Measurements from ENCODE around the gene CDH15. TPM values are rescaled to one million over a fixed set of nuclear protein-coding genes. Genes with fewer than 3 reads are reported as not detected.
A peak's percentile ranks its signal among the peaks of the same experiment; 100 is the strongest.

Gene CDH15
- total and polyA plus RNA-seq, 2 of the 13 experiments (the other 11 are each of a cell fraction or from before 2014, with no cell fraction given), result 0.74 to 2.2 TPM

DNA sequence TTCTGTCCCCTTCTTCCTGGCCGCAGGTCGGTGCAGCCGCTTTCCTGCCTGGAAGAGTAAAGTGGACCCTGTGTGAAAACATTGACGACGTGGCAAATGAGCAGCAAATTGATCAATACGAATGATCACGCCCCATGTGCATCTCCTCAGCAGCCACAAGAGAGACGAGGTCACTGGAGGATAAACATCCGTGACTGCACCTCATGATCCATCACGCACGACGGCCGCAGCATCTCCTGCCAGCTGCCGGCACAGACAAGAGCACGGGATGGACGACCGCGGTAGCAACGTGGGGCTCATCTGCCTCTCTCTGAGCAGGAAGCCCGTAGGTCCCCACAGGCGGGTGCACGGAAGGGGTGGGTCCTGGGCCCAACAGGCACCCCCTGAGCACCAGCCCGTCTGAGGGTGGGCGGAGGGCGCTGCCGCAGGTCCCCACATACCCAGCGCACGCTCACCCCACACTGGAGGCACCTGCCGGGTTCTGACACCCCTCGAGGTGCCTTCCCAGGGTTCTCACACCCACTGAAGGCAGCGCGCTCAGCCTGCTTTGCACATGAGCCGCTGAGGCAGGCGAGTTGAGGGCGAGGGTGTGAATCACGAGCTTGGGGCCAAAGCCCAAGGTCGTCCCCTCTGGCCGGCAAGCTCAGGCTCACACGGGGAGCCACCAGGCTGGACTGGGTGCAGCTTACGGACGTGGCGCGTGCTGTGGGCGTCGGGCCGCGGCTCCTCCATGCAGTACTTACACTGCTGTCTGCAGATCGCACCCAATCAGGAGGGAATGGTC is 12.3 kb upstream of the CDH15 start (continued):
- TF ChIP-seq, protein P1, sequence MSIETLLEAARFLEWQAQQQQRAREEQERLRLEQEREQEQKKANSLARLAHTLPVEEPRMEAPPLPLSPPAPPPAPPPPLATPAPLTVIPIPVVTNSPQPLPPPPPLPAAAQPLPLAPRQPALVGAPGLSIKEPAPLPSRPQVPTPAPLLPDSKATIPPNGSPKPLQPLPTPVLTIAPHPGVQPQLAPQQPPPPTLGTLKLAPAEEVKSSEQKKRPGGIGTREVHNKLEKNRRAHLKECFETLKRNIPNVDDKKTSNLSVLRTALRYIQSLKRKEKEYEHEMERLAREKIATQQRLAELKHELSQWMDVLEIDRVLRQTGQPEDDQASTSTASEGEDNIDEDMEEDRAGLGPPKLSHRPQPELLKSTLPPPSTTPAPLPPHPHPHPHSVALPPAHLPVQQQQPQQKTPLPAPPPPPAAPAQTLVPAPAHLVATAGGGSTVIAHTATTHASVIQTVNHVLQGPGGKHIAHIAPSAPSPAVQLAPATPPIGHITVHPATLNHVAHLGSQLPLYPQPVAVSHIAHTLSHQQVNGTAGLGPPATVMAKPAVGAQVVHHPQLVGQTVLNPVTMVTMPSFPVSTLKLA (IDR thresholded peaks at IDR 0.05), result no peak
- TF ChIP-seq ZNF7 (CRISPR knock-in tag; IDR thresholded peaks at IDR 0.05), result no peak
- 0 out of 2 replicates have a peak, but pooled peaks have one; percentile 57 for TF ChIP-seq ZNF484 (CRISPR knock-in tag; IDR thresholded peaks at IDR 0.05; ENCODE audit: borderline replicate concordance, low read depth)
- no peak for TF ChIP-seq MAZ (IDR thresholded peaks at IDR 0.05; ENCODE audit: borderline replicate concordance, low read depth, low read length)
- peak; percentile 69; the same call in 1 of the 2 replicates for TF ChIP-seq MAZ (CRISPR knock-in tag; IDR thresholded peaks at IDR 0.05; ENCODE audit: low read depth)
- TF ChIP-seq, protein P2, sequence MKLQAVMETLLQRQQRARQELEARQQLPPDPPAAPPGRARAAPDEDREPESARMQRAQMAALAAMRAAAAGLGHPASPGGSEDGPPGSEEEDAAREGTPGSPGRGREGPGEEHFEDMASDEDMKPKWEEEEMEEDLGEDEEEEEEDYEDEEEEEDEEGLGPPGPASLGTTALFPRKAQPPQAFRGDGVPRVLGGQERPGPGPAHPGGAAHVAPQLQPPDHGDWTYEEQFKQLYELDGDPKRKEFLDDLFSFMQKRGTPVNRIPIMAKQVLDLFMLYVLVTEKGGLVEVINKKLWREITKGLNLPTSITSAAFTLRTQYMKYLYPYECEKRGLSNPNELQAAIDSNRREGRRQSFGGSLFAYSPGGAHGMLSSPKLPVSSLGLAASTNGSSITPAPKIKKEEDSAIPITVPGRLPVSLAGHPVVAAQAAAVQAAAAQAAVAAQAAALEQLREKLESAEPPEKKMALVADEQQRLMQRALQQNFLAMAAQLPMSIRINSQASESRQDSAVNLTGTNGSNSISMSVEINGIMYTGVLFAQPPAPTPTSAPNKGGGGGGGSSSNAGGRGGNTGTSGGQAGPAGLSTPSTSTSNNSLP (IDR thresholded peaks at IDR 0.05; ENCODE audit: low read depth, low read length), result no peak
- TF ChIP-seq, protein P3, sequence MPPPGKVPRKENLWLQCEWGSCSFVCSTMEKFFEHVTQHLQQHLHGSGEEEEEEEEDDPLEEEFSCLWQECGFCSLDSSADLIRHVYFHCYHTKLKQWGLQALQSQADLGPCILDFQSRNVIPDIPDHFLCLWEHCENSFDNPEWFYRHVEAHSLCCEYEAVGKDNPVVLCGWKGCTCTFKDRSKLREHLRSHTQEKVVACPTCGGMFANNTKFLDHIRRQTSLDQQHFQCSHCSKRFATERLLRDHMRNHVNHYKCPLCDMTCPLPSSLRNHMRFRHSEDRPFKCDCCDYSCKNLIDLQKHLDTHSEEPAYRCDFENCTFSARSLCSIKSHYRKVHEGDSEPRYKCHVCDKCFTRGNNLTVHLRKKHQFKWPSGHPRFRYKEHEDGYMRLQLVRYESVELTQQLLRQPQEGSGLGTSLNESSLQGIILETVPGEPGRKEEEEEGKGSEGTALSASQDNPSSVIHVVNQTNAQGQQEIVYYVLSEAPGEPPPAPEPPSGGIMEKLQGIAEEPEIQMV (CRISPR knock-in tag; IDR thresholded peaks at IDR 0.05; ENCODE audit: low read depth), result peak; percentile 62; the same call in 1 of the 2 replicates
- TF ChIP-seq, protein P4, sequence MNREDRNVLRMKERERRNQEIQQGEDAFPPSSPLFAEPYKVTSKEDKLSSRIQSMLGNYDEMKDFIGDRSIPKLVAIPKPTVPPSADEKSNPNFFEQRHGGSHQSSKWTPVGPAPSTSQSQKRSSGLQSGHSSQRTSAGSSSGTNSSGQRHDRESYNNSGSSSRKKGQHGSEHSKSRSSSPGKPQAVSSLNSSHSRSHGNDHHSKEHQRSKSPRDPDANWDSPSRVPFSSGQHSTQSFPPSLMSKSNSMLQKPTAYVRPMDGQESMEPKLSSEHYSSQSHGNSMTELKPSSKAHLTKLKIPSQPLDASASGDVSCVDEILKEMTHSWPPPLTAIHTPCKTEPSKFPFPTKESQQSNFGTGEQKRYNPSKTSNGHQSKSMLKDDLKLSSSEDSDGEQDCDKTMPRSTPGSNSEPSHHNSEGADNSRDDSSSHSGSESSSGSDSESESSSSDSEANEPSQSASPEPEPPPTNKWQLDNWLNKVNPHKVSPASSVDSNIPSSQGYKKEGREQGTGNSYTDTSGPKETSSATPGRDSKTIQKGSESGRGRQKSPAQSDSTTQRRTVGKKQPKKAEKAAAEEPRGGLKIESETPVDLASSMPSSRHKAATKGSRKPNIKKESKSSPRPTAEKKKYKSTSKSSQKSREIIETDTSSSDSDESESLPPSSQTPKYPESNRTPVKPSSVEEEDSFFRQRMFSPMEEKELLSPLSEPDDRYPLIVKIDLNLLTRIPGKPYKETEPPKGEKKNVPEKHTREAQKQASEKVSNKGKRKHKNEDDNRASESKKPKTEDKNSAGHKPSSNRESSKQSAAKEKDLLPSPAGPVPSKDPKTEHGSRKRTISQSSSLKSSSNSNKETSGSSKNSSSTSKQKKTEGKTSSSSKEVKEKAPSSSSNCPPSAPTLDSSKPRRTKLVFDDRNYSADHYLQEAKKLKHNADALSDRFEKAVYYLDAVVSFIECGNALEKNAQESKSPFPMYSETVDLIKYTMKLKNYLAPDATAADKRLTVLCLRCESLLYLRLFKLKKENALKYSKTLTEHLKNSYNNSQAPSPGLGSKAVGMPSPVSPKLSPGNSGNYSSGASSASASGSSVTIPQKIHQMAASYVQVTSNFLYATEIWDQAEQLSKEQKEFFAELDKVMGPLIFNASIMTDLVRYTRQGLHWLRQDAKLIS (CRISPR knock-in tag; IDR thresholded peaks at IDR 0.05), result no peak
- TF ChIP-seq REPIN1 (CRISPR knock-in tag; IDR thresholded peaks at IDR 0.05; ENCODE audit: borderline replicate concordance, low read depth), result peak; percentile 85
- TF ChIP-seq, protein P5, sequence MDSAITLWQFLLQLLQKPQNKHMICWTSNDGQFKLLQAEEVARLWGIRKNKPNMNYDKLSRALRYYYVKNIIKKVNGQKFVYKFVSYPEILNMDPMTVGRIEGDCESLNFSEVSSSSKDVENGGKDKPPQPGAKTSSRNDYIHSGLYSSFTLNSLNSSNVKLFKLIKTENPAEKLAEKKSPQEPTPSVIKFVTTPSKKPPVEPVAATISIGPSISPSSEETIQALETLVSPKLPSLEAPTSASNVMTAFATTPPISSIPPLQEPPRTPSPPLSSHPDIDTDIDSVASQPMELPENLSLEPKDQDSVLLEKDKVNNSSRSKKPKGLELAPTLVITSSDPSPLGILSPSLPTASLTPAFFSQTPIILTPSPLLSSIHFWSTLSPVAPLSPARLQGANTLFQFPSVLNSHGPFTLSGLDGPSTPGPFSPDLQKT (CRISPR knock-in tag; IDR thresholded peaks at IDR 0.05; ENCODE audit: borderline replicate concordance), result no peak
- peak; percentile 96 for TF ChIP-seq HNF4A (CRISPR knock-in tag; IDR thresholded peaks at IDR 0.05)
- peak; percentile 72; the same call in 1 of the 2 replicates for TF ChIP-seq ATF7-NPFF (CRISPR knock-in tag; IDR thresholded peaks at IDR 0.05; ENCODE audit: low read depth)
- TF ChIP-seq ZNF605 (CRISPR knock-in tag; IDR thresholded peaks at IDR 0.05), result peak; percentile 90
- TF ChIP-seq HMG20B (CRISPR knock-in tag; conservative IDR thresholded peaks at IDR 0.05), result no peak
- TF ChIP-seq, protein P6, sequence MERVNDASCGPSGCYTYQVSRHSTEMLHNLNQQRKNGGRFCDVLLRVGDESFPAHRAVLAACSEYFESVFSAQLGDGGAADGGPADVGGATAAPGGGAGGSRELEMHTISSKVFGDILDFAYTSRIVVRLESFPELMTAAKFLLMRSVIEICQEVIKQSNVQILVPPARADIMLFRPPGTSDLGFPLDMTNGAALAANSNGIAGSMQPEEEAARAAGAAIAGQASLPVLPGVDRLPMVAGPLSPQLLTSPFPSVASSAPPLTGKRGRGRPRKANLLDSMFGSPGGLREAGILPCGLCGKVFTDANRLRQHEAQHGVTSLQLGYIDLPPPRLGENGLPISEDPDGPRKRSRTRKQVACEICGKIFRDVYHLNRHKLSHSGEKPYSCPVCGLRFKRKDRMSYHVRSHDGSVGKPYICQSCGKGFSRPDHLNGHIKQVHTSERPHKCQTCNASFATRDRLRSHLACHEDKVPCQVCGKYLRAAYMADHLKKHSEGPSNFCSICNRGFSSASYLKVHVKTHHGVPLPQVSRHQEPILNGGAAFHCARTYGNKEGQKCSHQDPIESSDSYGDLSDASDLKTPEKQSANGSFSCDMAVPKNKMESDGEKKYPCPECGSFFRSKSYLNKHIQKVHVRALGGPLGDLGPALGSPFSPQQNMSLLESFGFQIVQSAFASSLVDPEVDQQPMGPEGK (CRISPR knock-in tag; IDR thresholded peaks at IDR 0.05), result peak; percentile 67
- TF ChIP-seq ZNF207 (IDR thresholded peaks at IDR 0.05; ENCODE audit: borderline replicate concordance), result no peak
